ENCODE measurements around the gene GABRQ.

DNA sequence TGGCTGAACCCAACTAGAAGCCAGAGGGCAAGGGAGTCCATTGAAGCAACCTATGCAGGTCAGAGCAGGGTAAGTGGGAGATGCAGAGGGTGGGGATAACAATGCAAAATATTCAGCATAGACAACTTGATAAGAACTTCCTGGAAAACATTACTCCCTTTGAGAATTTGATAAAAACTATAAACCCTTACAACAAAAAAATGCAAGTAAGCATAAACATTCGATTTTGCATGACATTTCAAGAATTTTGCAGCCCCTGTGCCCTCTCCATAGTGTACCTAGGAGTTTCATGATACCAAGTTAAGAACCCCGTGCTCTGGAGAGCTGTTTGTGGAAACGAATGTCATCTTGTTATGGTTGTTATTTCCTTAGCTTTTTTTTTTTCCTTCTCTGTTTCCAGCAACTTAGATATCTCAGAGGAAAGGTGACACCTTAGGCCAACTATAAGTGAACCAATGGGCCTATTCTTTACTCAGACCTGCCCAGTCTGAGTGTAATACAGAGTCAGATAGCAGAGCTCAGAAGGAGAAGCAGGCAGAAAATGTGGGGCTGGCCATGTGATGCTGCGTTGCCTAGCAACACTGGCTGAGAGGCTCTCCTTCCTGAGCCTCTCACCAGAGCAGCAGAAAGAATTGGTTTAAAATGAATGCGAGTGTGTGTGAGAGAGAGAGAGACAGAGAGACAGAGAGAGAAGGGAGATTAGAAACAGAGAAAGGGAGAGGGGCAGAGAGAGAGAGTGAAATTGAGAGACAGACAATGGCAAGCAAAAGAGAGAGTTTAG is 36.7 kb upstream of the GABRQ start:
- TF ChIP-seq POLR2AphosphoS5 (IDR thresholded peaks at IDR 0.05; ENCODE audit: borderline replicate concordance, low read depth, low read length) (no peak), EZH2 (IDR thresholded peaks at IDR 0.05) (no peak)

All from SK-N-MC (cell line).